CD4-positive, alpha-beta T cell treated with Interleukin-6 for 4 hours (primary cell): ENCODE data around the gene SCYGR1.
"Not testable (repeated sequence)": the region's sequence is repeated elsewhere in the genome, so short reads cannot be mapped to it uniquely, and the experiment has no call there.

Experiments
- DNase-seq: peaks from one replicate; pipeline ENCODE4 v3.0.0-alpha.2; 2020; ENCODE audit warnings: mixed read lengths

Gene SCYGR1

DNA sequence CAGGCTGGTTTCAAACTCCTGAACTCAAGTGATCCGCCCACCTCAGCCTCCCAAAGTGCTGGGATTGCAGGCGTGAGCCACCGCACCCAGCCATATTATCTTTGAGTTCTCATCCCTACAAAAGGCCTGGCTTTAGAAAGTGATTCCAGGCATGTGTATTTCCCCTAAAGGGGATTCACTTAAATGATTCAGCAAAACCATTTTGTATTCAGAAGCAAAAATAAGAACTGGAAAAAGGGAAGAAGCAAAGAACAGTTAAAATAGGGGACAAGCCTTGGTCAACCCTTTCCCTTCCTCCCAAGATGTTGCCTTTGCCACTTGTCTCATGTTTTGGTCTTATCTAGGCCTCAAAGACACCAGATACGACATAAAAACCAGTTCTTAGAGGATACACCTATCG, 19.2 kb downstream of the SCYGR1 start:
- no peak for DNase-seq

DNA sequence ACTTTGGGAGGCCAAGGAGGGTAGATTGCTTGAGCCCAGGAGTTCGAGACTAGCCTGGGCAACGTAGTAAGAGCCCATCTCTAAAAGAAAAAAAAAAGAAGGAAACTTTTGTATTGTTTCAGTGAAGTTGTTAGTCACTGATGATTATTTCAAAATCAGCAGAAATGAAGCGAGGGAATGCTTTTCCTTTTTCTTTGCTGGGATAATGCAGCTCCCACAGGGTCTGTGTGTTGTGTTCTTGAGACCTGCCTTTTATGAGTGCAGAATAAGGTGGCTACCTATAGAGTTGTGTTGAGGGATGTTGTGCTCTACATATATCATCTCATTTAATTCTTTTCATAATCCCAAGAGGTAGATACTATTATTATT, 20.3 kb downstream of the SCYGR1 start:
- no peak for DNase-seq

DNA sequence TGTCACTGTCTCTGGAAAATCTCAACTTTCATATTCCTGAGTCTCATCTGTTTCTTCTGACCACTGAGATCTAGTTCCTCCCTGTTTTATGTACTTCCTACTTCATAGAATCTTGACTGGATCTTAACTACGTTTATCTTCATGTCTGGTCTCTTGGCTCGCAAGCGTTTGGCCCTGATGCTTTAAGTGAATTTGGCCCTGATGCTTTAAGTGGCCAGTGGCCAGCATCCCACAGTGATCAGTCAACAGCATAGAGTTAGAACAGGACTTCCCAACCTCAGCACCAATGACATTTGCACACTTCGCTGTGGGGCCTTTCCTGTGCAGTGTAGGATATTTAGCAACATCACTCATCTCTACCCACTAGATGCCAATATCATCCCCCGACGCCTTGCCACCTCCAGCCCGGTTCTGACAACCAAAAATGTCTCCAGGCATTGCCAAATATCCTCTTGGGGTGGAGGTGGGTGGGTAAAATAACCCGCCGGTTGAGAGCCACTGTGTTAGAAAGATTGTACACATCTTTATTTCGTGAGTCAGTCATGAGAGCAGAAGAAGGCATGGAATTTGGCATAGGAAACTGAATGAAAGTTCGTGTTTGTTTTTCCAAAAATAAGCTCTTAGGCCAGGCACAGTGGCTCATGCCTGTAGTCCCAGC, 20.9 kb downstream of the SCYGR1 start:
- DNase-seq: no peak

DNA sequence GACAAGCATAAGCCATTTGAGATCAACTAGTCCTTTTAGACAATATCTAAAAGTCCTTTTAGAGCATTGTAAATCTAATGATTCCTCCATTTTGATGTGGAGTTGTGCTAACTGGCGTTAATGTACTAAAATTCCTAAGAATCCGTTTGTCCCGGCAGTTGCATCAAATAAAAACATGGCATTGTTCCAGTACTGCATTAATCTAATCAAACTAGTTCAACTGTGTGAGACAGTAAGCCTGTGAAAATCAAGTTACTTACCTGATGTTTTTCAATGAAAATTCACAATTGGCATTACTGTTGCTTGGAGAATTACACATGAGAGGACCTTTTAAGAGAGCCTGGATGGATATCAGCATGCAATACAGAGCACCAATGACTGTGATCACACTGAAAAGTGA, 21.9 kb downstream of the SCYGR1 start:
- DNase-seq: no peak

DNA sequence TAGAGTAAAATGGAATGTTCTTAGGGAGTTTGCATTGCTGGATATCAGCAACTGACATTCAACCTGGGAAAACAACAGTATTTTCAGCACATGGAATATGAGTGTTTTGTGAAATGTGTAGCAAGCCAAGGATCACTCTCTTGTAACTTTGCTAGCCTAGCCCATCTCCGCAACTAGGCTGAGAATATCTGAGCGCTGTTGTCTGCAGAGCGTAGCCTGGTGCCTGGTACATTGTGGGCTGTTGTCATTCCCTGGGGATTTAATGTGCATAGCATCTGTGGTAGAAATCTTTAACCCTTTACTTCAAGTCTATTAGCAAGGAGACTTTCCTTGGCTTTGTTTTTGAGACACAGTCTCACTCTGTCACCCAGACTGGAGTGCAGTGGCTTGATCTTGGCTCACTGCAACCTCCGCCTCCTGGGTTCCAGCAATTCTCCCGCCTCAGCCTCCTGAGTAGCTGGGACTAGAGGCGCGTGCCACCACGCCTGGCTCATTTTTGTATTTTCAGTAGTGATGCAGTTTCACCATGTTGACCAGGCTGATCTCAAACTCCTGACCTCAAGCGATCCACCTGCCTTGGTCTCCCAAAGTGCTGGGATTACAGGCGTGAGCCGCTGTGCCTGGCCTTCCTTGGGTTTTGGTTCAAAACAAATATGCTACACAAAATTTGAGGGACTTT, 23.0 kb downstream of the SCYGR1 start:
- not testable (repeated sequence) for DNase-seq

DNA sequence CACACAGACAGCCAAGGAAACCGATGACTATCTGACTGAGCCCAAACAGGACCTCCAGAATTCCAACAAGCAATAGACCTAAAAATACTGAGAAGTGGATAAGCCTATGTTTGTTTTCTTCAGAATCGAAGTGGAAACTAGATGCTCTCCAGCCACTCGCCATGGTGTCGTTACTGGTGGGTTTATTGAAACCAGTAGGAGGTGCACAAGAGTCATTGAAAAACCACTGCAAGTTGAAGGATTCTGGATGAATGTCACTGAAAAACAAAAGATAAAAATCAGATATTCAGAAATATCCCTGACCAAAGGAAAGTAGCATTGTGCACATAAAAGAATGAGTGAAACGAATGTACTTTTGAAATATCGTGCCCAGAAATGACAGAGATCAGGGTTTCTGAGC, 24.0 kb downstream of the SCYGR1 start:
- DNase-seq: peak; percentile 13

DNA sequence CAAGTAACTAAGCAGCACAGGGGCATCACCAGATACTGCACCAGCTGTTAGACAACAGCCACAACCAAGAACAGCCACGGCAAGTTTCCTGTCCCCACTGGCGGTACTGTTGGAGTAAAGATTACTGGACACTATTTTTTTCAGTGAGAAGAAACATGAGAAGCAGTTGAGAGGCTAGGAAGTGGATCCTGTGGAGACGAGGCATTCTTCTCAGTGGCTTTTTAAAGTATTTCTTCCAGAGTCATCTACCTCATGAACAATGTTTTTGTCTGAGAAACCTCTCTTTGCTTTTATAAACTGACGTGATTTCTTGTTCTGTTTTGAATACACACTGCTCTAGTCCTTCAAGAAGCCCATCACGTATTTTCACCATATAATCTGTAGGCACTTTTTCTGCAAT, 27.4 kb downstream of the SCYGR1 start:
- no peak for DNase-seq

DNA sequence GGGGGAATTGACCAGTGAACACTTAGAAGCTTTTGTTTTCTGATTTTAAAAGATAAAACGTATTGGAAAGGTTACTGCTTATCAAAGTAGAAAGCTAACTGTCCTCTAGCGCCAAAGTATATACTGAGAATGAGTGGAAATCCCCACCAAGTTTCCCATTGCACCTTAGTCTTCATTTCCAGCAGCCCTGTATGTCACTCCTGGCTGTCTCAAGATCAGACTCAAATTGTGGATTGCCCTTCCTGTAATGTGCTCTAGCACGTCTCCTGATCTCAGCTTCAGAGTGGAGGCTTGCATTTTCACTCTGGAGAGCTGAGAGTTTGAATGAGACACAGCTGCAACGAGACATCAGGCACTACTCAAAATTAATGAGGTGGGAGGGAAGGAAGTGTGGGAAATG, 36.1 kb downstream of the SCYGR1 start:
- DNase-seq: no peak

DNA sequence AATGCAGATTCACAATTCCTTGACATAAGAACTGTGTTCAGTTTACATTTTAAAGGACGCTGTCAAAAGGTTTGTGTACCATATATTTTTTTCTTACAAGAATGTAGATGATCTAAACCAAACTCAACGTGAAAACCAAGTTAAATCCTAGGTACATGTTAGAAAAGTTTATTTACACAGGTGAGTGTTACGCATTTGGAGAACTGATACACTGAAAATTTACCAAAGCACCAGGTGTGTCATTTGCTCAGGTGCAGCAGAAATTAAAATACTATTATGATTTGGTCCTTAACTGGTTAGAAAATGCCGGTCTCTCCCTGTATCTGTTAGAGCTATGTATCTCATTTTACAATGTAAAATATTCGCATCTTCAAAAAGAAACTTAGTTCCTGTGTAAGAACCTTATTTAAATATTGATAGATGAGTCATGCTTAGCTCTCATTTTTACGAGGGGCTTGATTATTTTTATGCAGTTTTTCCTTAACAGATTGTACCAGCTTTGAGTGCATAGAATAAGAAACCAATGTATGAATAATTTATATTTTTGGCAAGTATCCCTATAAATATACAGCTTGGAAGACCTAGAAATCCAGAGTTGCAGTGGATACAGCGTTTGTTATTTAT, 37.6 kb downstream of the SCYGR1 start:
- no peak for DNase-seq

DNA sequence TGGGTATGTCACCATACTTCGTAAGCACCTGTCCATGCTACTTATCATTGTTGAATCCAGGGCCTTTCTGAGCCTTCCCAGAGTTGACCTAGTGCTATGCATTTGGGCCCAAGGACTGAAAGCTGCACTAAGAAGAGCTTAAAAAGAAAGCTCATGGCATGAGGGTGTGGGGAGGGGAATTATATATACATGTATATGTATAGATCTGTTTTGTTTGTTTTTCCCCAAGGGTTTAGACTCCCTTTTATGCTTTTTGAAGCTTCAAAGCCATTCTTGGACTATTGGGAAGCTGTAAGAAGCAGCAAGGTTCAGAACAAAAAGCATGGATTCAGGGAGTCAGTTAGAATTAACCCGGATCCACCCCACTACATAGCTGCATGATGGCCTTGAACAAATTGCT, 39.4 kb downstream of the SCYGR1 start:
- no peak for DNase-seq

DNA sequence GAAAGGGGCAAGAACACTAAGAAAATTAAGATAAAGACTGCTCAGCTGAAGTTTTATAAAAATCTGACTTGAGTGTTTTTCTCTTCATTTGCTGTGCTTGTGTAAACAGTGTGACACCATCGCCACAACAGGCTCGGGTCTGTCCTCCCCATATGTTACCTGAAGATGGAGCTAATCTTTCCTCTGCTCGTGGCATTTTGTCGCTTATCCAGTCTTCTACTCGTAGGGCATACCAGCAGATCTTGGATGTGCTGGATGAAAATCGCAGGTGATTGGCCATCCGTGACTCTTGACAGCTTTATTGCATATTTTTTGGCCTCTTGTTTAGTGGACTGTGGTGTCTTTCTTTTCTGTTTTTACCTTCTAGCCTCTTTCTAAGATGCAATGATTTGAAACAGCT, 40.6 kb downstream of the SCYGR1 start:
- DNase-seq: no peak

DNA sequence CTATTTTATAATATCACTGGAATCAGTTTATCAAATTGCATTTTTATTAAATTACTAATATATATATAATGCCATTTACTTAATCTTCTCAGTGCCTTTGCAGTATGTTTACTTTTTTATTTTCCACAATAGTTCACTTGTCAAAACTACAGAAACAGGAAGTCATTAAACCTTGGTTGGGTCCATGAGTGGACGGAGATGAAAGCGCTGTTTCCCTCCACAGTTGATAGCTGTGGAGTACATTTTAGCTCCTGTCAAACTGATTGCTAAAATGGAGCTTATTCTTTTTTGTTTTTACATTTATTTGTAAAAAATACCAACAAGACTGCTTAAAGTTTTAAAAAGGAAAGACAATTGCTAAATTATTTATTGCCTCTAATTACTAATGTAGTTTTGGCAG, 43.5 kb downstream of the SCYGR1 start:
- DNase-seq: no peak

DNA sequence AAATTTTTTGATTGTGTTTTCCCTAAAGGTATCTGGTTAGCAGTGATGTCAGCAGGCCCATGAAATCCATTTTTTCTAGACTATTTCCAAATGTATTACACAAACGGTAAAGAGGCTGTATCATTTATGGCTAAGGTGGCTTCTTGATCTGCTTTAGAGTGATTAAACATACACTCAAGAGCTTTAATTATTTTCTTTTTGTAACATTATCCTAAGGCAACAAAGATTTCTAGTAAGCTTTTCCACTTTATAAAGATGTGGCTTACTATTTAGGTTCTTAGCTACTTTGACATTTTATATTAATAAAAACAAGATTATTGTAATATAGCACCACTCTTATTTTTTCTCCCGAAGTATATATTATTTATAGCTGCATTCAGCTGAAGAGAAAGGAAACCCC, 46.2 kb downstream of the SCYGR1 start:
- DNase-seq: no peak

DNA sequence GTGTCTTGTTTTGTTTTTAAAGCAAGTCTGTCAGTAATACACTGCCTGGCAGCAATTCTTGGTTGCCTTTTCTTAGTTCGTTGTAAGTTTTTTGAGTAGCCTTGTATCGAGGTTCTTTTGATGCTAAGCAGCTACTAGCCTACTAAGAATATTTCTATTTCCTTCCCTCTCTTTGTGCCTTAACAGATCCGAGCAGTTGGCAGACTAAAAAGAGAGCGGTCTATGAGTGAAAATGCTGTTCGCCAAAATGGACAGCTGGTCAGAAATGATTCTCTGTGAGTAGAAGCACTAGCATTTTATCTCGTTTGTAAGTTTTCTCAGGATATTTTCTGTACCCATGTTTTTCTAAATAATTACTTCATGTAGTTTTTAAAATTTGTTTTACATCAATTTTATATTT, 47.6 kb downstream of the SCYGR1 start:
- DNase-seq: no peak

DNA sequence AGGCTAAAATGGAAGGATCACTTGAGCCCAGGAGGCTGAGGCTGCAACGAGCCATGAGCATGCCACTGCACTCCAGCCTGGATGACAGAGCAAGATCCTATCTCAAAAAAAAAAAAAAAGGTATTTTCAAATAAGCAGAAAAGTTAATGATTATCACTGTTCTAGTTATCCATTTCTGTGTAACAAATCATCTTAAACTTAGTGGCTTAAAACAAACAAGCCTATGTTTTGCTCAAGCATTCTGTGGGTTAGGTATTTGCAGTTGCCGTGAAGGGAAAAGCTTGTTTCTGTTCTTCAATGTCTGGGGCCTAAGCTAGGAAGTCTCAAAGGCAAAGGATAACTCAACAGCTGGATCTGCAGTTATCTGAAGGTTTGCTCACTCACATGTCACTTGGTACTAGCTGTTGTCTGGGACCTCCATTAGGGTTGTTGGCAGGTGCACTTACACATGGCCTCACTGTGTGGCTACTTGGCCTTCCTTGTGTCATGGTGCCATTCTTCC, 48.6 kb downstream of the SCYGR1 start:
- no peak for DNase-seq
